22Rv1 (cell line): Measurements from ENCODE around the gene ZNF488.

Experiments used
- H3K27ac ChIP-seq: fragments of 450-650 bp; 2 replicates; pipeline ENCODE4 v1.5.1; 2017
- ZFX ChIP-seq: fragments of 450-650 bp; IDR thresholded peaks from 2 replicates; pipeline ENCODE4 v1.6.1; 2017; ENCODE audit warnings: antibody characterized with exemption, borderline replicate concordance
- TF ChIP-seq, protein P1 (sequence below): fragments of 450-650 bp; IDR thresholded peaks from 2 replicates; pipeline ENCODE4 v1.5.1; 2017; ENCODE audit warnings: mild to moderate bottlenecking

Gene ZNF488

GRCh38 chr10:47317251-47317650 lies 66.8 kb downstream of the ZNF488 start:
- H3K27ac ChIP-seq: no peak overlapping the region
- TF ChIP-seq, protein P1, sequence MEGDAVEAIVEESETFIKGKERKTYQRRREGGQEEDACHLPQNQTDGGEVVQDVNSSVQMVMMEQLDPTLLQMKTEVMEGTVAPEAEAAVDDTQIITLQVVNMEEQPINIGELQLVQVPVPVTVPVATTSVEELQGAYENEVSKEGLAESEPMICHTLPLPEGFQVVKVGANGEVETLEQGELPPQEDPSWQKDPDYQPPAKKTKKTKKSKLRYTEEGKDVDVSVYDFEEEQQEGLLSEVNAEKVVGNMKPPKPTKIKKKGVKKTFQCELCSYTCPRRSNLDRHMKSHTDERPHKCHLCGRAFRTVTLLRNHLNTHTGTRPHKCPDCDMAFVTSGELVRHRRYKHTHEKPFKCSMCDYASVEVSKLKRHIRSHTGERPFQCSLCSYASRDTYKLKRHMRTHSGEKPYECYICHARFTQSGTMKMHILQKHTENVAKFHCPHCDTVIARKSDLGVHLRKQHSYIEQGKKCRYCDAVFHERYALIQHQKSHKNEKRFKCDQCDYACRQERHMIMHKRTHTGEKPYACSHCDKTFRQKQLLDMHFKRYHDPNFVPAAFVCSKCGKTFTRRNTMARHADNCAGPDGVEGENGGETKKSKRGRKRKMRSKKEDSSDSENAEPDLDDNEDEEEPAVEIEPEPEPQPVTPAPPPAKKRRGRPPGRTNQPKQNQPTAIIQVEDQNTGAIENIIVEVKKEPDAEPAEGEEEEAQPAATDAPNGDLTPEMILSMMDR: no peak
- TF ChIP-seq ZFX: no peak

DNA sequence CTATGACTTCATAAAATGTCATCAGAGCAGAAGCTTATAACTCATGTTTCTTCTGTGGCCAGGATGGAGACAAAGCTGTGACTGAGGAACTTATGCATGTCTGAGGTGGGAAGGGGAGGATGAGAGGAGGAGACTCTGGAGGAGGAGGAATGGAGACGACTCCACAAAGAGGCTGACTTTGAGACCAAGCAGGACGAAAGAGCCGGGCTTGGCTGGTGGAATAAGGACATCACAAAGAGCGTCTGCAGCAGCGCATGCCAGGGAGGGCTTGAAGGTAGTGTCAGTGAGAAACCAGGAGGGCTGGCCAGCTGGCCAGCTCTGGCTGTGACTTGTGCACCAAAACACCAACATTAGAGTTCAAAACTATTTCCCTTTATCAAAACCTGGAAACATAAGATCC lies 68.0 kb downstream of the ZNF488 start:
- no peak overlapping the region for H3K27ac ChIP-seq
- no peak for TF ChIP-seq ZFX
- TF ChIP-seq, protein P1: no peak
